ENCODE data around the gene PIM3.
A peak's percentile ranks its signal among the peaks of the same experiment; 100 is the strongest.

The PIM3 gene

GRCh38 chr22:49962012-49962750 is 1.6 kb downstream of the PIM3 start:
- Histone ChIP-seq H3K4me1 (ENCODE audit: control insufficient read depth, insufficient read depth, low read depth, low read length) (peaks cover 60% of the 10 kb centered on the region), H3K23ac (ENCODE audit: low read length in 2 of 2) (peak overlapping the region in 1 of 2 experiments; percentile 98), H3K4me3 (ENCODE audit: insufficient read depth in 1 of 2, low read depth in 1 of 2, low read length in 2 of 2) (peak overlapping the region; percentile 79 to 91), H2BK15ac (ENCODE audit: low read depth, poor library complexity, severe bottlenecking) (peak overlapping the region; percentile 91), H3K14ac (ENCODE audit: low read length in 2 of 2) (peak overlapping the region in 1 of 2 experiments; percentile 94), H3K4me2 (ENCODE audit: low read length, poor library complexity, severe bottlenecking) (peak overlapping the region; percentile 95), H3K4ac (ENCODE audit: low read depth in 1 of 2, low read length in 2 of 2) (peak overlapping the region; percentile 94 to 98), H2BK12ac (ENCODE audit: low read length in 2 of 2) (peak overlapping the region; percentile 87 to 96), H2AFZ (ENCODE audit: low read depth, low read length) (no peak overlapping the region), H3K9me3 (ENCODE audit: control insufficient read depth, low read length) (no peaks in the 10 kb centered on the region), H2BK5ac (ENCODE audit: low read depth, low read length, poor library complexity, severe bottlenecking) (peak overlapping the region; percentile 68), H2AK5ac (ENCODE audit: low read length, severe bottlenecking) (peak overlapping the region; percentile 66), H3K79me1 (replicated peaks; ENCODE audit: low read length, poor library complexity, severe bottlenecking) (peaks cover 29% of the 10 kb centered on the region), H3K9ac (ENCODE audit: low read length) (peak overlapping the region; percentile 90), H4K8ac (ENCODE audit: low read length) (peak overlapping the region; percentile 93), H2BK120ac (ENCODE audit: low read depth, low read length) (peak overlapping the region; percentile 86), H4K91ac (ENCODE audit: low read length) (peak overlapping the region; percentile 97), H3K27me3 (ENCODE audit: control insufficient read depth in 1 of 2, insufficient read depth in 1 of 2, low read length in 2 of 2) (no peaks in the 10 kb centered on the region), H3K27ac (ENCODE audit: low read length, poor library complexity, severe bottlenecking) (peak overlapping the region; percentile 76), H3K18ac (ENCODE audit: low read depth in 1 of 2, low read length in 2 of 2) (peak overlapping the region; percentile 85 to 97), H3K36me3 (ENCODE audit: control insufficient read depth in 1 of 2, insufficient read depth in 2 of 2, low read depth in 1 of 2, low read length in 2 of 2) (peaks cover 19 to 46% of the 10 kb centered on the region in 2 experiments)
- DNase-seq = peak; percentile 96
- 4% methylated on average over 43 of the region's 70 CpGs for WGBS

- Histone ChIP-seq H3K9me3 (ENCODE audit: control insufficient read depth, low read length) (no peaks in the 10 kb centered on the region), H3K27ac (ENCODE audit: low read length, poor library complexity, severe bottlenecking) (peak overlapping the region; percentile 76), H3K9ac (ENCODE audit: low read length) (peak overlapping the region; percentile 90), H3K27me3 (ENCODE audit: control insufficient read depth in 1 of 2, insufficient read depth in 1 of 2, low read length in 2 of 2) (no peaks in the 10 kb centered on the region), H3K79me1 (replicated peaks; ENCODE audit: low read length, poor library complexity, severe bottlenecking) (peaks cover 29% of the 10 kb centered on the region), H2BK5ac (ENCODE audit: low read depth, low read length, poor library complexity, severe bottlenecking) (peak overlapping the region; percentile 68), H2AK5ac (ENCODE audit: low read length, severe bottlenecking) (peak overlapping the region; percentile 66), H2AFZ (ENCODE audit: low read depth, low read length) (no peak overlapping the region), H3K36me3 (ENCODE audit: control insufficient read depth in 1 of 2, insufficient read depth in 2 of 2, low read depth in 1 of 2, low read length in 2 of 2) (peaks cover 19 to 53% of the 10 kb centered on the region in 2 experiments), H2BK12ac (ENCODE audit: low read length in 2 of 2) (peak overlapping the region; percentile 64 to 96), H3K4me1 (ENCODE audit: control insufficient read depth, insufficient read depth, low read depth, low read length) (peaks cover 68% of the 10 kb centered on the region), H3K23ac (ENCODE audit: low read length in 2 of 2) (peak overlapping the region in 1 of 2 experiments; percentile 98), H4K8ac (ENCODE audit: low read length) (peak overlapping the region; percentile 93), H3K14ac (ENCODE audit: low read length in 2 of 2) (peak overlapping the region in 1 of 2 experiments; percentile 87), H3K4ac (ENCODE audit: low read depth in 1 of 2, low read length in 2 of 2) (peak overlapping the region; percentile 94 to 98), H2BK120ac (ENCODE audit: low read depth, low read length) (peak overlapping the region; percentile 86), H3K4me3 (ENCODE audit: insufficient read depth in 1 of 2, low read depth in 1 of 2, low read length in 2 of 2) (peak overlapping the region; percentile 79 to 83), H3K18ac (ENCODE audit: low read depth in 1 of 2, low read length in 2 of 2) (peak overlapping the region; percentile 85 to 93), H4K91ac (ENCODE audit: low read length) (peak overlapping the region; percentile 97), H2BK15ac (ENCODE audit: low read depth, poor library complexity, severe bottlenecking) (peak overlapping the region; percentile 91), H3K4me2 (ENCODE audit: low read length, poor library complexity, severe bottlenecking) (peak overlapping the region; percentile 56)
- DNase-seq = no peak
- 82% methylated on average over 63 of the region's 63 CpGs for WGBS
These were observed 2.4 kb downstream of the PIM3 start for GRCh38 chr22:49962751-49963646.

GRCh38 chr22:49963647-49964026 is 3.1 kb downstream of the PIM3 start:
- Histone ChIP-seq H3K23ac (ENCODE audit: low read length in 2 of 2) (no peak overlapping the region), H3K18ac (ENCODE audit: low read depth in 1 of 2, low read length in 2 of 2) (no peak overlapping the region), H2AFZ (ENCODE audit: low read depth, low read length) (no peak overlapping the region), H3K79me1 (replicated peaks; ENCODE audit: low read length, poor library complexity, severe bottlenecking) (peaks cover 29% of the 10 kb centered on the region), H3K4ac (ENCODE audit: low read depth in 1 of 2, low read length in 2 of 2) (no peak overlapping the region), H2BK5ac (ENCODE audit: low read depth, low read length, poor library complexity, severe bottlenecking) (no peak overlapping the region), H3K9ac (ENCODE audit: low read length) (peak overlapping the region; percentile 90), H3K27ac (ENCODE audit: low read length, poor library complexity, severe bottlenecking) (no peak overlapping the region), H2BK120ac (ENCODE audit: low read depth, low read length) (no peak overlapping the region), H3K4me1 (ENCODE audit: control insufficient read depth, insufficient read depth, low read depth, low read length) (peaks cover 68% of the 10 kb centered on the region), H2AK5ac (ENCODE audit: low read length, severe bottlenecking) (no peak overlapping the region), H4K8ac (ENCODE audit: low read length) (no peak overlapping the region), H3K4me2 (ENCODE audit: low read length, poor library complexity, severe bottlenecking) (no peak overlapping the region), H3K4me3 (ENCODE audit: insufficient read depth in 1 of 2, low read depth in 1 of 2, low read length in 2 of 2) (peak overlapping the region in 1 of 2 experiments; percentile 83), H3K9me3 (ENCODE audit: control insufficient read depth, low read length) (no peaks in the 10 kb centered on the region), H3K14ac (ENCODE audit: low read length in 2 of 2) (no peak overlapping the region), H3K36me3 (ENCODE audit: control insufficient read depth in 1 of 2, insufficient read depth in 2 of 2, low read depth in 1 of 2, low read length in 2 of 2) (peaks cover 19 to 59% of the 10 kb centered on the region in 2 experiments), H2BK12ac (ENCODE audit: low read length in 2 of 2) (peak overlapping the region in 1 of 2 experiments; percentile 64), H3K27me3 (ENCODE audit: control insufficient read depth in 1 of 2, insufficient read depth in 1 of 2, low read length in 2 of 2) (no peaks in the 10 kb centered on the region), H4K91ac (ENCODE audit: low read length) (peak overlapping the region; percentile 31), H2BK15ac (ENCODE audit: low read depth, poor library complexity, severe bottlenecking) (peak overlapping the region; percentile 54)
- WGBS = 91% methylated on average over 5 of the region's 6 CpGs
- no peak for DNase-seq

All from mesenchymal stem cell (in vitro differentiated cells and primary cell).